LNCaP clone FGC (cell line): Measurements from ENCODE around the gene PRKCH.

Experiments used
- DNase-seq: peaks from one replicate; pipeline ENCODE4 v3.0.0-alpha.2; 2011; ENCODE audit warnings: low read depth
- H3K4me3 ChIP-seq: 2 replicates; pipeline ENCODE4 v1.5.1; 2011; ENCODE audit warnings: mild to moderate bottlenecking, low read depth, low read length, control low read depth
- TF ChIP-seq, protein P1 (sequence below): IDR thresholded peaks from 2 replicates; pipeline ENCODE4 v1.5.1; 2012; ENCODE audit warnings: mild to moderate bottlenecking; ENCODE audit not compliant: control insufficient read depth, insufficient read depth; ENCODE audit errors: extremely low read depth

The PRKCH gene

GRCh38 chr14:61391119-61391518 is 69.7 kb downstream of the PRKCH start:
- TF ChIP-seq, protein P1, sequence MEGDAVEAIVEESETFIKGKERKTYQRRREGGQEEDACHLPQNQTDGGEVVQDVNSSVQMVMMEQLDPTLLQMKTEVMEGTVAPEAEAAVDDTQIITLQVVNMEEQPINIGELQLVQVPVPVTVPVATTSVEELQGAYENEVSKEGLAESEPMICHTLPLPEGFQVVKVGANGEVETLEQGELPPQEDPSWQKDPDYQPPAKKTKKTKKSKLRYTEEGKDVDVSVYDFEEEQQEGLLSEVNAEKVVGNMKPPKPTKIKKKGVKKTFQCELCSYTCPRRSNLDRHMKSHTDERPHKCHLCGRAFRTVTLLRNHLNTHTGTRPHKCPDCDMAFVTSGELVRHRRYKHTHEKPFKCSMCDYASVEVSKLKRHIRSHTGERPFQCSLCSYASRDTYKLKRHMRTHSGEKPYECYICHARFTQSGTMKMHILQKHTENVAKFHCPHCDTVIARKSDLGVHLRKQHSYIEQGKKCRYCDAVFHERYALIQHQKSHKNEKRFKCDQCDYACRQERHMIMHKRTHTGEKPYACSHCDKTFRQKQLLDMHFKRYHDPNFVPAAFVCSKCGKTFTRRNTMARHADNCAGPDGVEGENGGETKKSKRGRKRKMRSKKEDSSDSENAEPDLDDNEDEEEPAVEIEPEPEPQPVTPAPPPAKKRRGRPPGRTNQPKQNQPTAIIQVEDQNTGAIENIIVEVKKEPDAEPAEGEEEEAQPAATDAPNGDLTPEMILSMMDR, result no peak
- no peak for DNase-seq
- no peak overlapping the region for H3K4me3 ChIP-seq

DNA sequence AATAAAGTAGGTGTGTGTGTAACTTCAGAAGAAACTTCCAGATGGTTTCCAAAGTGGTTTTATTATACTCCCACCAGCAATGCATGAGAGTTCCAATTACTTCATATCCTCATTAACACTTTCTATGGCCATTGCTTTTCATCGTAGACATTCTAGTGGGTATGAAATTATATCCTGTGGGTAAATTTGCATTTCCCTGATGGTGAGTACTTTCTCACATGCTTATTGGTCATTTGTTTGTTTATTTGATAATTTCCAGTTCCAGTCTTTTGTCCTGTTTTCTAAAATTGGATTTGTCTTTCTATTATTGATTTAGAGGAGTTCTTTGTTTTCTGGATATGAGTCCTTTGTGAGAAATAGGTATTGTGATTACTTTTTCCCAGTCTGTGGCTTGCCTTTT is 70.9 kb downstream of the PRKCH start:
- H3K4me3 ChIP-seq, result no peak overlapping the region
- TF ChIP-seq, protein P1, result no peak
- DNase-seq, result no peak

DNA sequence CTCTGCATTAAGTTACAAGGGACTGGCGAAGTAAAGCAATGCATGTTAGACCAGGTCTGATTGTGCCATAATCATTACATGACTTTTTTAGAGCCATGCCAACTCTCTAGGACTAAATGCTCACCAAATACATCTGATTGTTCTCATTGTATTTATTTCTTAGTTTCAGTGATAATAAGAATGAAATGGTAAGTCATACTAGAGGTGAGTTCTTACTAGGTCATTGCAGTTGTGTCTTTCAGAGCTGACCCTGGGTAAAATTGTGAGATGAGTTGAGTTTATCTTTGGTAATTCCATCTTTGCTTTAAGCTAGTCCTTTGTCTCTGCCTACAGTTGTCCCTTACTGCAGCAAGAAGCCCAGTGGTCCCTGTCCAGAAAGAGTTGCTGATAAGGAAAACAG is 73.2 kb downstream of the PRKCH start:
- H3K4me3 ChIP-seq, result no peak overlapping the region
- no peak for DNase-seq
- TF ChIP-seq, protein P1, result no peak

DNA sequence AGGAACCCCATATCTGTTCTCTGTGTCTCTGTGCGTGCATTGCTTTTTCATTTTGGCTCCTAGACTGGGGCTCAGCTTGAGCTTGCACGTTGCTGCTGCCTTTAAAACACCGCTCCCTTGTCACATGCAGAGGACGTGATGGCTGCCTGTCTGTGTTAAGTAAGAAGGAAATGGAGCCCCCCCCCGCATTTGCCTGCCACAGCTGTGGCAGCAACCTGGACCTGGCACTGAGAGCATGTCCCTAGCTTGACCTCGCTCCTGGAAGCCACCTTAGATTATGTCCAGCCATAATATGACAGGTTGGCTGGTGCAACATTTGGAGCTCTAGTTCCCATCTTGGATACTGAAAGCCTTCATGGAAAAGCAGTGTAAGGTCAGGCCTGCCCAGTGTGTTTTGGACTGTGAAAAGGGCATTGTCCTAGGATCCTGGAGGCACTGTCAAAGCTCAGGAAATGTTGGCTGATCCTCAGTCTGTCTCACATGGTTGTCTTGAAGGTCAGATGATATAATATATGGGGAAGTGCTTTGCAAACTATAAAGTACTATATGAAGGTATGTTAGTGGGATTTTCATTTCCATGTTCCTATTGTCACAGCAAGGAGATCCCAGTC is 73.8 kb downstream of the PRKCH start:
- H3K4me3 ChIP-seq, result no peak overlapping the region
- TF ChIP-seq, protein P1, result no peak
- no peak for DNase-seq

GRCh38 chr14:61396279-61396678 is 74.9 kb downstream of the PRKCH start:
- TF ChIP-seq, protein P1, result no peak
- H3K4me3 ChIP-seq, result no peak overlapping the region
- DNase-seq, result no peak

GRCh38 chr14:61396694-61397093 is 75.3 kb downstream of the PRKCH start:
- H3K4me3 ChIP-seq, result no peak overlapping the region
- no peak for DNase-seq
- TF ChIP-seq, protein P1, result no peak

DNA sequence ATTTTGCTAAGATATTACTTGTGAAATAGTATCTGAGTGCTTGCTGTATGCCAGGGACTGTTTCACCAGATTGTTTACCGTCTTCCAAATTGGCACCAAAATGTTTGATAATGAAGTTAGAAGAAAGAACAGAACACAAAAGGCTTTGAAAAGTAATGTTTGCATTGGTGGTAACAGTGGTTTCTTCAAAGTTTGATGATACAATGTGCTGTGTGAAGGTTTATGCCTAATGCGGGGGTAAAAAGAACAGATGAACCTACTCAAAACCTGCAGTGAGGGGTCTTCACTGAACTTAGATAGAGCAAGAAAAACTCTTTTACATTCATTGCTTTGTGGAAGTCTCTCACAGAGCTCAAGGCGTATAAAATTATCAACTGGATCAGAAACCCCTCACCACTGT is 76.2 kb downstream of the PRKCH start:
- TF ChIP-seq, protein P1, result no peak
- no peak for DNase-seq
- H3K4me3 ChIP-seq, result no peak overlapping the region
